Superior temporal gyrus (tissue), 1 donor: ENCODE measurements around the gene MMADHC.

Experiments used
- DNase-seq: peaks from one replicate; pipeline ENCODE4 v3.0.0-alpha.2; 2016; ENCODE audit errors: extremely low spot score

Gene MMADHC

DNA sequence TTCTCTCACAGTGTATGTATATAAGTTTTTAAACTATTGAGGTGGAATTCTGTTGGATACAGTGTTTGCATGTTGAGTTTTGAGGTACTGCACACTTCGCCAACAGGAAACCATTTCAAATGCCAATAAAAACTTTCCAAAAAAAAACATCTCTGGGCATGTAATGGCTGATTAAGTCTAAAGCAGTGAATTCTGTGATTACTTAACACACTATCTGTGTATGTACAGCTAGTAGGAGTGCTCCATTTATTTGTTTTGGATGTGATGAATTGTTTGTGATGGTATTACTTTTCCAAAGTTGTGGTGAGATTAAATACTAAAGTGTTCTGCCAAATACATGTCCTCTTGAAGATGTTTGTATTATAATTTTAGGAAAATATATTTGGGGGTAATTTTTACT is 31.1 kb downstream of the MMADHC start:
- DNase-seq: no peak

DNA sequence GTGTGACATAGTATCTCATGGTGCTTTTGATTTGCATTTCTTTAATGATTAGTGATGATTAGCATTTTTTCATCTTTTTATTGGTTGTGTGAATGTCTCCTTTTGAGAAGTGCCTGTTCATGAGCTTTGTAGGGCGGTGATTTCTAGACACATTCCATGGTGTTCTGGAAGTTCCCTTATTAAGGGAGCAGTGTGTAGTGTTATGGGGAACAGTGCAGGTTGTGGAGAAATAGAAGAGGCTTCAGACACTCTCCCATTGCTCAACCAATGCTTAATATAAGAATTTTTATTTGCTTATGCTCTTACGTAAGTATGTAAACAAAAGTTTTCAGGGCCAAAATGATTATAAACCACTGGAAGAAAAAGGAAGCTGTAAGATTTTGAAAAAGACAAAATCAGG is 34.7 kb downstream of the MMADHC start:
- no peak for DNase-seq

DNA sequence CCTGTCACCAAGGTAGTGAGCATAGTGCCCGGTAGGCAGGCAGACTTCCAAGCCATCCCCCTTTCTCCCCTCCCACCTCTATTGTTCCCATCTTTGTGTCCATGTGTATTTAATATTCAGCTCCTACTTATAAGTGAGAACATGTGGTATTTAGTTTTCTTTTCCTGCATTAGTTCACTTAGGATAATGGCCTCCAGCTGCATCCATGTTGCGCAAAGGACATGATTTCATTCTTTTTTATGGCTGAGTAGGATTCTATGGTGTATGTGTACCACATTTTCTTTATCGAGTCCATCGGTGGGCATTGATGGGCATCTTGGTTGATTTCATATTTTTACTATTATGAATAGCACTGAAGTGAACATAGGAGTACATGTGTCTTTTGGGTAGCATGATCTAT is 35.3 kb downstream of the MMADHC start:
- DNase-seq: no peak

DNA sequence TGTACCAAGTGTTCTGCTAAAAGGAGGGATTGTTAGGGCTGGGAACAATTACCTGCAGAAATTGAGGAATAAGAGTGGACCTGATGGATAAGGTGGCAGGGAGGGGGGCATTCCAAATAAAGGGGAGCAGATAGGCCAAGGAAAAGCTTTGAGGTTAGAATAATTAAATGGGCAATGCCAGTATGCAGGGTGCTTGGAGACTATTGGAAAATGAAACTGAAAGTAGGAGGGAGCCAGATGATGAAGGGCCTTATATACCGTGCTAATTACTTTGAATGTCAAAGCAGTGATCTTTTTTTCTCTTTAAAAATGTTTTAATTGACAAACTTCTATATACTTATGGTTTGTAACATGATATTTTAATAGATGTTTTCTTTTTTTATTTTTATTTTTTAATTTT is 42.9 kb downstream of the MMADHC start:
- no peak for DNase-seq

DNA sequence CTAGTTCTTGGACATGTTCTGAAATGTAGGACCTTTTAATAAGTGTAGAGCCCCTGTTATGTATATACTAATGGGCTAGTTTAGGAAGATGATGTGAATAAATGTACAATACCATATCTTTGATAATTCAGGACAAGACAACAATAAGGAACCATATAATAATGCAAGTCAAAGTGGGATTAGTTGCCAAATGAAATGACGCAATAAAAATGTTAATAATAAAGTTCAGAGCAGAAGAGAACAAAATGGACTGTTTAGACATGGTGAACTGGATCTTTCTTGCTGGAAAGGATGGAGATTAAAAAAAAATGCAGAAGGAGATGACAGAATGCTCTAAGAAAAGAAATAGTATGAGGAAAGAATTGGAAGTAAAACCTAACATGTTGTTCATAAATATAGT is 43.7 kb downstream of the MMADHC start:
- no peak for DNase-seq

DNA sequence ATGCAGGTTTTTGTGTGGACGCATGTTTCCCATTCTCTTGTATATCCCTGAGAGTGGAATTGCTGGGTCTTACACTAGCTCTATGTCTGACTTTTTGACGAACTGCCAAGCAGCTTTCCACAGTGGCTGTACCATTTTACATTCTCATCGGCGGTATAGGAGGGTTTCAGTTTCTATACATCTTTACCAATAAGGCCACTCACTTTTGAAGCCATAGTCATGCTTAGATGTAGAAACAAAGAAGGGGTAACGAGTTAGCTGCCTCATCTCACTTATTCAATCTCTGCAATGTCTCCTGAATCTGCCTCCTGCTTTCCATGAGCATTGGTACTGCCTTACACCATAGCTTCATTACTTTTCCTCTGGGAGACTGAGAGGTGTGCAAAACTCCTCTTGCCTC is 47.4 kb downstream of the MMADHC start:
- DNase-seq: no peak

DNA sequence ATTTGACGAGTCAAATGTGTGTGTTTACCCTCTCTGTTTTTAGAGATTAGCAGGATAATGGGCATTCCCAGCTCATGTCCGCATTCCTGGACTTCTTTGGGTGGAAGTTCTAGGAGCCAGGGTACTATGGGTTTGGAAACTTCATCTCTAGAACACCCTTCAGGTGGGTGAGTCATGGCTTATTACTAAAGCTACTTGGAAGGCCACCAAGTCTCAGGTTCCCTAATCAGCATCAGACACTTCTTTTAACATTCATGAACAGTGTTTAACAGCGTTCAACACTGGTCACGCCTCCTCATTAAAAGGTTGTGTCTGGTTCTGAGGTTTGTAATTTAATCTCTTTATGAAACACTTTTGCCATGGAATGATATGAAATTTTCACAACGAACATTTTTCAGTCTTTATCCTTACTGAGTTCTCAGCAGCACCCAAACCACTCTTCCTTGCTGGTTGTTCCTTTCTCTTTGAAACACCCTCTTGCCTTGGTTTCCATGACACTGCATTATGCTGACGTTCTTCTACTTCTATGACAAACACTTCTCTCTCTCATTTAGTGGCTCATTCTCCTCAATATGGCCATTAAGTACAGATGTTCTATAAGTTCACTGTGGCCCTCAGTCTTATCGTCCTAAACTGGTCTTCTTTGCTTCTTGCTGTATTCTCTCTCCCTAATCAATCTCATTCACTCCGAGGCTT is 49.3 kb downstream of the MMADHC start:
- DNase-seq: no peak

DNA sequence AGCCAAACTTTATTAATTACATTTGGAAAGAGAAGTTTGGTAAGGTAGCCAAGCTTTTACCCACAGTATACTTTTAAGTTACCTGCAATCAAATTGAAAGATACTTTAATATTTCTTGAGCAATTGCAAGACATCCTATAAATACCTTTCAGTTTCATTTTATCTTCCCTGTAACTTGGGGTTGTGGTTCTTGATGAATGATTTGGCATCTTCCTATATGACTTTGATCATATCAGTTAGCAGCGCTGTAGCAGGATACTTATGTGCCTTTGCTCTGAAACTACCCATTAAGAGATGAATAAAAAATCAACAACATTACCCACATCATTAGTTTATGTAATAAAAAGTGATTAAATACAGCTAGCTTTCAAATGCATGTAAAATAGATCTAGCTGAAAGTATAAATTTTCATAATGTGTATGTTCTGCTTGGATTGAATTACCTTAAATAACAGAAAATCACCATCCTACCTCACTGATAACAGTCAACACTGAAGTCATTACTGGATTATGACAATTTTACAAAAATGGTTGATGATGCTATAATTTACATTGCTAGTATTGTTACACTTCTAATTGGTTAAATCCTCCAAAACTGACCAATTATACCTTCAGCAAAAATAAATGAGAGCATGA is 50.4 kb downstream of the MMADHC start:
- no peak for DNase-seq

DNA sequence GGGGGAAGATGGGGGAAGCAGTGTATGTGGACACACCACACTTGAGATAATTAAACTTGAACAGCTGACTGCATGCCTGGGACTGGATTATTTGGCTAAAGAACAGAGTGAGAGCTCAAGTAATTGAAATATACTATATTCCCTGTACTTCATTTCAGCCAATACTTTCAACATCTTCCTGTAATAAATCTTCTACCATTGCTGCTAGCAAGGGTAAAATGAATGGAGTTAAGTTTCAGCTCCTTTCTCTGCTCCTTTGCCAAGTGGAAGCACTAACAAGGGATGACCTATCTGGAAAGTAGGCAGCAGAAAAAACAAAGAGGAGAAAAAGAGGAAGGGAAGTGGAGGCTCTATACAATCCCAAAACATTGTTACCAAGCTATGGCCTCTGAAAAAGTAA is 50.9 kb downstream of the MMADHC start:
- DNase-seq: no peak

DNA sequence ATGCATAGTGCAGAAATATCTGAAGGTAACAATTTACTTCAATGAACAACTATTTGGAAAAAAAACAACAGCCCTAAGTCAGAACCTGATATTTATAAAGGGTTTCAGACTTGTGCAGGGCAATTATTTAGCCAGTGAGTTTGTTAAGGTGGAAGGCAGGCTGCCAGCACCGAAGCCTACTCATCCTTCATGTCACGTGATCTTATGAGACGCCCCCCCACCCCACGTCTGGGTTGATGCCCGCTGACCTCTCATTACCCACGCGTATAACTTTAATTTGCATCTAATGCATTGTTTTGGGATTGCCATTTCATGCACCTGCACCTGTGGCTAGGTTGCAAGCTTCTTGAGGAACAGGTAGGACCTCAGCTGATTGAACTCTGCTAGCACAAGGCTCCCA is 52.9 kb downstream of the MMADHC start:
- no peak for DNase-seq

DNA sequence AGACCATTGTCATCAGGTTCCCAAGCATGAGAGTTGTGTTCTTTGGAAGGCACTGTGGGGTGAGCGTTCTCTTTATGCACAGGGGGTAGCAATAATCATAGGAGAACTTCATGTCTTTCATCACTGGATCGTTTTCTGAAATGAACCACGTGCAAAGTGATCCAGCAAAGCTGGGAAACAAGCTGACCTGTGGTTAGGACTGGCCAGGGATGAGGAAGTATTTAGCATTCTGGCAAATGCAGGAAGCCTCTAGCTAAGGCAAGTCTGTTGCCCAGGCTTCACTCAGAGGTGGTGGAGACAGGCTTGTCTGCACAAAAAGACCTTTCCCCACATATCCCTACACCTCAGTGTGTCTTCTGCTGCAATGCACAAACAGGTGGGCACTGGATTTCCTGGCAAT is 58.6 kb downstream of the MMADHC start:
- DNase-seq: no peak

DNA sequence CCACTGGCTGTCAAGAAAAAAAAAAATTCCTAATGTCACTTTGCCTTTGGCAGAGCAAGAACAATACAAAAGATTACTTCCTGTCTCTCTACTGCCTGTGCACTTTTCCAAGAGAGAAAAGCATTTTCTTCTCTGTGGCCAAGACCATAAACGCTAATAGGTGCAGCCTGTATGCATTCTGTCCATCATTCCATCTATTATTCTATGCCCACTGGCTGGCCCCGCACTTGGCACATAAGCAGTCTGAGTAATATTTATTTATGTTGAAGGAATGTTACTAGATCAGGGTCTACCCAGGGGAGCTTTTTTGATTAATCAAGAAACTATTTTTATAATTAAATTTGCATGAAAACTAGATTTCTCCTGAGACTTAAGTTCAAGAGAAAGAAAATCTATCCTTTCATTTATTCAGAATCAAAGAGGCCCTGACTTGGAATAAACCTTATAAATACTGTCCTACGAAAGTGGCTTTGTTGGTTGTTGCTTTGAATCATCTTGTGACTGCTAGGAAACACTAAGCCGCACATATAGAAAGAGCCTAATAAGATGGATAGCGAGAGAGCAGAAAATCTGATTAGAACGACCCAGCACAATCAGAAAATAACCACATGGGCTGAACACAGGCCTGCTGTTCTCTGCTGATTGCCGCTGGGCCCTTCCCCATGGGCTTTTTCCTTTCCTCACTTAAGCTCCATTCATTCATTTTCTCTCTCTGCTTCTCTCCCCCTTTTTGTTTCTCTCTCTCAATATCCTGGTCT is 59.4 kb downstream of the MMADHC start:
- no peak for DNase-seq

DNA sequence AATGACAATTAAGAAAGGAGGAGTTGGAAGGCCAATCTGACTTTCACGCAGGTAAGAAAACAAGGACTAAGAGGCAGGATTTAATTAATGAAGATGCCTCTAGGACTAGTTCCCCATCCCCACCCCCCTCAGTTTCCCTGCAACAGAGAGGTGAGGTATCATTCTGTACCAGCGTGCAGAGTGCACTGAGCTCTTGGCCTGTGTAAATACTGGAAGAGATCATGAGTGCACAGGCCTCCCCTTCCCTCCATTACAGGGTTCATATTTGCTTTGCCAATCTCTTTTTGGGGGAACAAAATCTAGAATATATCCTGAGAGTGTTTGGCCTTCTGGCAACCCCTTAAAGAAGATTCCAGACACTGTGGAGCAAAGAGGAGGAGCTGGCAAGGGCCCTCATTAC is 60.9 kb downstream of the MMADHC start:
- DNase-seq: no peak

DNA sequence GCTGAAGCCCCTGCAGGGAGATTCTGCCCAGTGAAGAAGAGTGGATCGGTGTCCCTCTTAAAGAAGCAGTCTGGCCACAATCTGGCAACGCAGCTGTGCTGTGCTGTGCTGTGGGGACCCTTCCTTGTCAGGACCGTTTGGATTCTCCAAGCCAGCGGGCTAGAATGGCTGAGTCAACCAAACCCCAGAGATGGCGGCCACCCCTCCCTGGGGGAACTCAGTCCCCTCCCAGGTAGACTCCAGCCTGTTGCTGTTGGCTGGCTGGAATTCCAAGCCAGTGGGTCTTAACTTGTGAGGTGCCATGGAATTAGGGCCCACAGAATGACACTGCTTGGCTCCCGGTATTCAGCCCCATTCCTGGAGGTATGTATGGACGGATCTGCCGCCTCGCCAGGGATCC is 62.3 kb downstream of the MMADHC start:
- DNase-seq: no peak
